GM21515 (cell line): ENCODE results near the gene USP20.

ENCODE experiments used
- ATAC-seq: cut with Tn5 transposase; IDR thresholded peaks from one replicate; pipeline ENCODE4 v1.9.1; 2021; ENCODE audit not compliant: unreplicated experiment

The USP20 gene

DNA sequence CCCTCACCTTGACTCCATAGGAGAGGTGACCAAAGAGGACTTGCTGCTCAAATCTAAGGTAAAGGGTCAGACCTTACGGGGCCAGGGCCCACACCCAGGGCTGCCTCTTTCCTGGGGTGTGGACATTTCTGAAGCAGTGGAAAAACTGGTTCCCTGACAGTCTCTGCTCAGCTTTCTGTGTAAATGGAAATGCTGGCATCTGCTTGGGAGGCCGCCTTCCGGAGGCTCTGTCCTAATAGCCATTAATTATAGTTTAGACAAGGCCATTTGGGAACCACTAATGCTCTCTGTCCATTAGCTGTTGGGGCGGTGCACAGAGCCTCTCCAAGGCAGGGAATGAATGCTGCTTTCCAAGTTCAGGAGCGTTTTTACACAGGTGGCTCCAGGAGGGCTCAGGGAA, 17.3 kb downstream of the USP20 start:
- ATAC-seq: no peak

DNA sequence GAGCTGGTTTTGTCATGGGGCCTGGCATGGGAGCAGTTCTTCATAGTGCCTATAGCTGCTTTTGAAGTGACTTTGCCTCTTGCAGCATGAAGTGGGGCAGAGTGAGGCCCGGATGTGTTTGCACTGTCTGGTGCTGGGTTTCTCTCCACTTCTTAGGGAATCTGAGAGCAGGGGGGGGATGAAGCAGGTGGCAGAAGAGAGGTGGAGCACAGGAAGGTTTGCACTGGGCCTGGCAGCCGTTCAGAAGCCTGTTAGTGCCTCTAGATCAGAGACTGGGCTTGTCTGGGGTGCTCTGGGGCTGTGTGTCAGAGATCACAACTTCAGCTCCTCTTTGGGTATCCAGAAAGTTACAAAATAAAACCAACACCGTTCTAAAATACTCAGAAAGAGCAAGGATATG, 18.4 kb downstream of the USP20 start:
- no peak for ATAC-seq

DNA sequence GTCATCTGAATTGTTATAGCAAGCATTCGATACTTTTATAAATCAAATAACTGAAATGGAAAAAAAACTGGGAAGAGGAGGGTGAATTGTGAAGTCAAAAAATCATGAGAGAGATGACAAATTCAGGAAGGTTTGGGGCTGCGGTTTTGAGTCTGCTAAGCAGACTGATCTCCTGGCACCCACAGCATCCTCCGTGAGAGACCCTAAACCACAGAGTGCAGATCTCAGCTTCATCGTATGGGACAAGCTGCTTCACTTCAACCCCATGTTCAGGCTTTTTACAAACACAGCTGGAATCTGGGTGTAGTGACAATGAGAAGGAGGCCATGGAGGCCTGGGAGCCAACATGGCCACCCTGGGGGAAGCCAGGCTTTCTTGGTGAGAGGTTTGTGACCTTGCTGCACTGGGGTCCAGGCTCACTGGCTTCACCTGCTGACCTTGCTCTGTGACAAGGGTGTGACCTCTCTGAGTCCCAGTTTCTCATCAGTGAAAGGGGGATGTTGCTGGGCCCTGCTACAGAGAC, 19.4 kb downstream of the USP20 start:
- no peak for ATAC-seq

DNA sequence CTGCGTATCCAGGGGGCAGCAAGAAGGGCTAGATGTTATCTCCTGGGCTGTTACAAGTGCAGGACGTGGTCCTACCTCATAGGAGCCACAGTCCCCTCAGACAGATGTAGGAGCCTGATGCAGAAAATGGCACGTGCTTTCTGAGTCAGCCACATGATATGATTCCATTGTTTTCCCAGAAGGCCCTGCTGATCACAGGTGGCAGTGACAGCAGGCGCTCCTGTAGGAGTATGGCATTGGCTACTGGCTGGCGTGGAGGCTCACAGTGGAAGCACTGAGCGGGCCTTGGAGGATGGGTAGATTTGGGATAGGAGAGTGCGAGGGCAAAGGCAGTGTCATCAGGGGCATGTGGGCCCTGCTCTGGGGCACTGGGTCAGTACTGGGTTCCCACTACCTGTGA, 21.9 kb downstream of the USP20 start:
- ATAC-seq: no peak

DNA sequence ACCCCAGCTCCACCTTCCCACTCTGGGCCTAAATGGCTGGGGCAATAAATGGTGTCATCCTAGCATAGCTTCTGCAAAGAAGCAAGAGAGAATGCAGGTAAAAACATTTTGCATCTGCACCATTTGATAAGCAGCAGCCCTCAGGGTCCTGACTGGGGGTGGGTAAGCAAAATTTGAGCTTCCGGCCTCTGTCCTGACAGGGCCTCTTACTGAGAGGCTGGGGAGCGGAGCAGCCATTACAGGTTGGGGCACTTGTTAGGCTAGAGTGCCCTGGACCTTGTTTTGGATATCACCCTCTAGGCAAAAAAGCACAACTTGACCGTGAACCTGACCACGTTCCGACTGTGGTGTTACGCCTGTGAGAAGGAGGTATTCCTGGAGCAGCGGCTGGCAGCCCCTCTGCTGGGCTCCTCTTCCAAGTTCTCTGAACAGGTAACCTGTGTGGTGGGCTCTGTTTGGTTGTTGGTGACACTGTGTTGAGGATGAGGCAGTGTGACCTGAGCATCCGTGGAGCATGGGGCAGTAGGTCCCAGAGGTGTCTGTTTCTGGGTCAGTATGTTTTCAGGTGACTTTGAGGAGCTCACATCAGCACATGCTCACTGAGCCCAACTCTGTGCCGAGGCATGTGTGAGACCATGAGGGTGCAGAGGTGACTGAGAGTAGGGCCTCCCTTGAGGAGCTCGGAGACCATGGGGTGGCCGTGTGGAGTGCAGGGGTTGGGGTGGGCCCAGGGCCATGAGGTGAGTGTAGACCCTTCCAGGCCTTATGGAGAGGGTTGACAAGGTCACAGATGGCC, 23.1 kb downstream of the USP20 start:
- no peak for ATAC-seq

DNA sequence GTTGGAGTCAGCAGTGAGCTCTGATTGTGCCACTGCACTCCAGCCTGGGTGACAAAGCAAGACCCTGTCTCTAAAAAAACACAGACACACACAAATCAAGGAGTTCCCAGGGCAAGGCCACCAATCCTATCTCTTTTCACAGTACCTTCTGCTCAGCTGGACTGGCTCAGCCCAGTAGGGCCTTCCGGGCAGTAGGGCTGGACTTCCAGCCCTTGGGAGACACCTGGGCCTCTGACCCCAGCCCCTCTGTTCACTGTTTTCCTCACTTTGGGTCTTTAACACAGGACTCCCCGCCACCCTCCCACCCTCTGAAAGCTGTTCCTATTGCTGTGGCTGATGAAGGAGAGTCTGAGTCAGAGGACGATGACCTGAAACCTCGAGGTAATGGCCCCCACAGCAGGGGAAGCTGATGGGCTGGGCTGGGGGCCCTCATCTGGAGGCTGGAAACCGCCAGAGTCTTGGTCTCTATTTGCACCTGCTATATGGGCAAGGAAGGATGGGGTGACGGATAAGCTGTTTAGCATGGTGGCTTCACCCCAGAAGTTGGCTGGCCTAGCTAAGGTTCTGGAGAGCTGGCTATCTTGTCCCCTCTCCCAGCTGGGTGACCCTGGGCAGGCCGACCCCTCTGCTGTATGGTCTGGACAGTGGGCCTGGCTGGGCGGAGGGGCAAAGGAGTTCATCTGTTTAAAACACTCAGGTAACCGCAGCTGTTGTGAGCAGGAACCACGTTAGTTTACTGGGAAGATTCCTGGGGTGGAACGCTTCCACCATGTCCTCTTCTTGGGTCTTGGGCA, 25.6 kb downstream of the USP20 start:
- no peak for ATAC-seq

DNA sequence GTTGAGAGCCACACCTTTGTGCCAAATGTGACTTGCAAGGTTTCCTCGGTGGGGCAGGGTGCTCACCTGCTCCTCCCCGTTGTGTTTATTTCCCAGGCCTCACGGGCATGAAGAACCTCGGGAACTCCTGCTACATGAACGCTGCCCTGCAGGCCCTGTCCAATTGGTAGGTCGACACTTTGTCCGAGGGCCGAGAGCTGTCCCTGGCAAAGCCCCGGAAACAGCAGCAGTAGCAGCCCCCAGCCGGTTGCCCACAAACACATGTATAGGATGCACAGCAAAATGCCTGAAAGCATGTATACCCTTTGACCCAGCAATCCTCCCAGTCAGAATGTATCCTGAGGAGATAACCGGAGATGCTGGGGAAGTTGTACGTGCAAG, 26.2 kb downstream of the USP20 start:
- no peak for ATAC-seq

DNA sequence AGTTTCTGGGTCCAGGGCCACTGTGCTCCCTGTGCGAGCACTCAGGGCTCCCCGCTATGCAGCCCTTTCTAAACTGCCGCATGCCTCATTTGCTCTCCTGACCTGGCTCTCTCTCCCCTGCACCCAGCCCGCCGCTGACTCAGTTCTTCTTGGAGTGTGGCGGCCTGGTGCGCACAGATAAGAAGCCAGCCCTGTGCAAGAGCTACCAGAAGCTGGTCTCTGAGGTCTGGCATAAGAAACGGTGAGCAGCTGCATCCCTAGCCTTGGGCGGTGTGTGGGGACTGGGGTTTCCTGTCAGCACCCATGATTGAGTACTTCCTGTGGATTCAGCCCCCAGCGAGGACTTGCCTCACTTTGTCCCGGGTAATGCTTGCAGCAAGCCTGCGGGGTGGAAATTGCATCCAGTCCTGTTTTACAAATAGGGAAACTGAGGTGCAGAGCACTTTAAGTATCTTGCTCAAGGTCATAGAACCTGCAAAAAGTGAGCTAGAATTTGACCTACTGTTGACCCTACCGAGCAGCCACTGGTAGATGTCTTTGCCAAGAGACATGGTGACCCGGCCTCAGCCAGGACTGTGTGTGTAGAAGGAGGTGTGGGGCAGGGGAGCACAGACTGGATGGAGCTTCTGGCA, 27.9 kb downstream of the USP20 start:
- no peak for ATAC-seq

DNA sequence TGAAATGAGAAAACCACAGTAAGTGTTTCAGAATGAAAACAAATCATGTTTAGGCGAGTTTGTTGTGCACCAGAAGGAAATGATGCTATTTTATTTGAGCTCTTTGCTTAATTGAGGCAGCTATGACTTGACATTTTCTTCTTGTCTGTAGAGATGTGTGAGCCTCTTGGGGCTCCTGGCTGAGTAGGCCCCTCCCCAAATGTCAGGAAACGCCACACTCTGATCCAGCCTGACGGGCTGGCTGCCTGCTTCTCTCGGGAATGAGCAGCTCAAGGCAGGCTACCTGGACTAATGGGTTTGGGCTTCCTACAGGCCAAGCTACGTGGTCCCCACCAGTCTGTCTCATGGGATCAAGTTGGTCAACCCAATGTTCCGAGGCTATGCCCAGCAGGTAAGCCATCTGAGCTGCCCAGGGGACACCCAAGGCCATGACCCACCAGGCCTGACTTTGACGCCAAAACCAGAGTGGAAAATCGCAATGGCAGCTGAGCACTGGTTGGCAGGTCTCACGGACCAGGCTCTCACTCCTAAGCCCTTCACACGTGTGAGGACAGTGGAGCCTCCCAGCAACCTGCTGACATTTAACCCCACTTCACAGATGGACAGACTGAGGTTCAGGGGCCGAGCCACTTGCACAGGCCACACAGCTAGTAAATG, 29.9 kb downstream of the USP20 start:
- no peak for ATAC-seq

DNA sequence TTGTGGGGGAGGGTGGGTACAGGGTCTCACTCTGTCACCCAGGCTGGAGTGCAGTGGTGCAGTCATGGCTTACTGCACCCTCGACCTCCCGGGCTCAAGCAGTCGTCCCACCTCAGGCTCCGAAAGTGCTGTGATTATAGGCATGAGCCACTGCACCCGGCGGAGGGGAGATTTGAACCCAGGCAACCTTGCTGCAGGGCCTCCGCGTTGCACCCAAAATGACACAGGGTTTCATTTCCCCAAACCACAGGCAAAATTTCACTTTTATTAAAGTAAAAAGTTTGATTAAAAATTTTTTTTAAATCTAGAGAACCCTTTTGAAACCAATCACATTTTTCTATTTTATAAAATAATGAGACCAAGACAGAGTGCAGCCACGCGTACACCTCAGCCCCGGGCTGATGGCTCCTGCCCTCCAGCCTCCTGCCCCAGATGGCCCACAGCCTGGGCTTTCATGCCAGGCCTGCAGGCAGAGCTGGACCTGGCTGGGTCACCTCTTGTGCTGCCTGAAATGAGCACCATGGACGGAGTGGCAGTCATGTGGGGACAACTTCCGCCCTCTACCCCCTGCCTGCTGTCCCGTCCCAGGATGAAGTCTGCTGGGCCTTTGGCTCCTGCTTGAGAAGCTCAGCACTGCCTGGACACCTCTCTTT, 30.5 kb downstream of the USP20 start:
- ATAC-seq: no peak

DNA sequence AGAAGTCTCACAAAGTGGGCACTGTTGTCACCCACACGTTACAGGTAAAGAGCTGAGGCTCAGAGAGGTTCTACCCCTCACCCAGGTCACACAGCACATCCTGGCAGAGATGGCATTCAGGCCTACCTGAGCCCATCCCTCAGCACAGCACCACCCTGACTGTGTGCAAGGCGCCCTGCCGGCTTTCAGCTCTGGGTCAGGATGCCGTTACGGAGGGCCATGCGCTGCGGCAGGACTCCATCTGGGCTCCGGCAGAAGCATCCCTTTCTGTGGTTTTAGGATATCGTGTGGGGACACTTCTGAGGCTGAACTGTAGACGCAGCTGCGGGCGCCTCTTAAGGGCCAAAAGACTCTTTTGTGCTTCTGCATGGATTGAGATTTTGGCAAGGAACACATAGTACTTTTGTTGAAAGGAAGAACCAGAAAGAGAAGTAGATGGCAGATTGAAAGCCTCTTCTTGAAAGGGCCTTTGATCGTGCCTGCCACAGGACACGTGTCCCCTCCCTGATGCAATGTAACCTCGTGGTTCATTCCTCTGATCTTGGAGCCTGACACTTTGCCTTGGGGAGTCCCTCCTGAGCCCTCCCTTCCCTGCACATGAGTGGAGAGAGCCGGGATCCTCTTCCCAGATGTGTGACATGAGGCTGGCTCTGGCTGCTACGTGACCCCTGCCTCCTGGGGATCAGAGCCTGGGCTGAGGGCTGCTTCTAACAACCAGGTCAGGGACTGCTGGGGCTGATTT, 31.3 kb downstream of the USP20 start:
- no peak for ATAC-seq

DNA sequence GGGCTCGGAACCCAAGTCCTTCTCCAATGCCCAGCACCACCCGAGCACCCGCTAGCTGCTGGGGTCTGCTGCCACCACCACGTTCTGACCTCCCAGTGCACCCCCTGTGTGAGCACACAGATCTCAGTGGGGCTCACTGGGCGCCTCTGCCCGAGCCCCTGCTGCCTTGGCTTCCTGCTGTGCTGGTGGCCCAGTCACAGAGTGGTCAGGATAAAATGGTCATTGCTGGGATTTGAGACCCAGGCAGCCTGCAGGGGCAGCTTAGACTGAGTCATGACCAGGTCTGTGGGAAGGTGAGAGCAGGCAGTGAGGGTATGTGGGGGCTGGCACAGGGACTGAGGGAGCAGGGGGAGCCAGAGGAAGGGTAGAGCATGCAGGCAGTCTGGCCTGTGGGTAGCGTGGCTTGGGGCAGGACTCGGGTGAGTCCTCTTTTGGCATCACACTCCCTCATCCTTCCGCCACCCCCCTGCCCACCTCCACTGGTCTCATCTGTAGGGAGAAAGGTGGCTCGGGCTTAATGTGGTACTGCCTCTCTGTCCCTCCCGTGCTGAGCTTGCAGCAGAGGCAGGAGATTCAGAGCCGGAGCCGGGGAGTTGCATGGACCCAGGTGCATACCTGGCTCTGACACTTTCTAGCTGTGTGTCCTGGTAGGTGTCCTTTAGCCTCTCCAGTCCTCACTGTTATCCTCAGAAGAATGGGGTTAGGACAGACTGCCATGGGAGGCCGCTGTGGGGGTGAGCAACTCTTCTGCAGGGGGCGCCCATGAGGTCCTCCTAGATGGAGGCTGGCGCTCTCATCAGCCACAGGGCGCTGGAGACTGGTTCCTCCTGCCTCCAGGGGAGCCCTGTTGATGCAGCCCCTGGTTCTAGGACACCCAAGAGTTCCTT, 32.1 kb downstream of the USP20 start:
- no peak for ATAC-seq

DNA sequence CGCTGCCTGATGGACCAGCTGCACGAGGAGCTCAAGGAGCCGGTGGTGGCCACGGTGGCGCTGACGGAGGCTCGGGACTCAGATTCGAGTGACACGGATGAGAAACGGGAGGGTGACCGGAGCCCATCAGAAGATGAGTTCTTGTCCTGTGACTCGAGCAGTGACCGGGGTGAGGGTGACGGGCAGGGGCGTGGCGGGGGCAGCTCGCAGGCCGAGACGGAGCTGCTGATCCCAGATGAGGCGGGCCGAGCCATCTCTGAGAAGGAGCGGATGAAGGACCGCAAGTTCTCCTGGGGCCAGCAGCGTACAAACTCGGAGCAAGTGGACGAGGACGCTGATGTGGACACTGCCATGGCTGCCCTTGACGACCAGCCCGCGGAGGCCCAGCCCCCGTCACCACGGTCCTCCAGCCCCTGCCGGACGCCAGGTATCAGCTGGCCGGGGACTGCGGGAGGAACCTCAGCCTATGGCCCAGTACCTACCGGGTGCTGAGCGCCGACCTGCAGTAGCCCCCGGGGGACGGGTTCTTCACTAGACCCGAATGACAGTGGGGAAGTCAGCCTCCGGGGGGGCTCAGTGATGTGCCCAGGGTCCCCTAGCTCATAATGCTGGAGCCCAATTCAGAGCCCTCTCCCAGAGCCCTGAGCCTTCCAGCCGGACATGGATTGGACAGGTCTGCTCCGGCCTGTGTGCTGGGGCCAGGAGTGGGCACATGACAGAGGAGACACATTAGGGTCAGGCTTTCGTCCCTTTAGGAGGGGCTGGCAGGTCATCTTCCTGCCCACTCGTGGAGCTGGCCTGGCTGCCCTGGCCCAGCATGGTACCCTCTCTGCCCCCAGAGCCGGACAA, 33.0 kb downstream of the USP20 start:
- no peak for ATAC-seq

DNA sequence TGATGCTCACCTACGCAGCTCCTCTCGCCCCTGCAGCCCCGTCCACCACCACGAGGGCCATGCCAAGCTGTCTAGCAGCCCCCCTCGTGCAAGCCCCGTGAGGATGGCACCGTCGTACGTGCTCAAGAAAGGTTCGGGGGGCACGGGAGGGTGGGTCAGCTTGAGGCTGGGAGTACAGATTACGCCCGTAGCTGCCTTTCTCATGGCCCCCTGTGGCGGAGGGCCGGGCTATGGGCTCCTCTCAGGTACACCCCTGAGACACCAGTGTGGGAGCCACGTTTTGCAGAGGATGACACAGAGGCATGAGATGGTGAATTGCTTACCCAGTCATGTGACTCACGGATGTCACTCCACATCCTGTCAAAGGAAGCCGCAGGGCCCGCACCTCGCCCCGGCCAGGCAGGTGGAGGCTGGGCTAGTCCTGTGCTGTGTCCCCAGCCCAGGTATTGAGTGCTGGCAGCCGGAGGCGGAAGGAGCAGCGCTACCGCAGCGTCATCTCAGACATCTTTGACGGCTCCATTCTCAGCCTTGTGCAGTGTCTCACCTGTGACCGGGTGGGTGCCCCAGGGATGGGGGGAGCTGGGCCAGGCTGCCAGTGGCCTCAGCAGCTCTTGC, 33.7 kb downstream of the USP20 start:
- no peak for ATAC-seq

DNA sequence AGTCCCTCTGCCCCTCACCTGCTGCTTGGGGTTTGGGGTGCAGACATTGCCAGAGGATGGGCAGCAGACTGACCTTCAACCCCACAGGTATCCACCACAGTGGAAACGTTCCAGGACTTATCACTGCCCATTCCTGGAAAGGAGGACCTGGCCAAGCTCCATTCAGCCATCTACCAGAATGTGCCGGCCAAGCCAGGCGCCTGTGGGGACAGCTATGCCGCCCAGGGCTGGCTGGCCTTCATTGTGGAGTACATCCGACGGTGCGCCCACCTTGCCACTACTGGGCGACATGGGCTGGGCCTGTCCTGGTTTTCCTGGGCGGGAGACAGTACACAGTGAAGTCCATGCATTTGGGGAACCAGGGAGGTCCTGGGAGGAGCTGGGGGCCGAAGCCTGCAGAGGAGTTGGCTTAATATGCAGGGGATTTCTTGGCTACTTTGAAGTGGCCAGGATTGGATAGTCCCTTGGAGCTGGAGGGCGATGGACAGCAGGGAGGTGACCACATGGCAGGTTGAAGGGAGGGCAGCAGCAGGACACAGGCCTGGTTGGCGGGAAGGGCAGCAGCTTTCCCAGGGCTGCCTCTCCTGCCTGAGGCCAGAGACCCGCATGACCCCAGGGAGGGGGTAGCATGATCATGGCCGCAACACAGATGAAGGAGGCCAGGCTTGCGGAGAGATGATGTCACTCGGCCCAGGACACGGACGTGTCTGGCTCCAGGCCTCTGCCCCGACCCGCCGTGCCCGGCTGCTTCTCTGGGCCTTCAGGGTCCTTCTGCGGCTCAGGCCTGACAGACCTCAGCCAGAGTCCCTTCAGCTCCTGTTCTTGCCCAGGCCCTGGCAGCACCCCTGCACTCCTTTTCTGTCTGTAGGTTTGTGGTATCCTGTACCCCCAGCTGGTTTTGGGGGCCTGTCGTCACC, 34.6 kb downstream of the USP20 start:
- ATAC-seq: no peak

DNA sequence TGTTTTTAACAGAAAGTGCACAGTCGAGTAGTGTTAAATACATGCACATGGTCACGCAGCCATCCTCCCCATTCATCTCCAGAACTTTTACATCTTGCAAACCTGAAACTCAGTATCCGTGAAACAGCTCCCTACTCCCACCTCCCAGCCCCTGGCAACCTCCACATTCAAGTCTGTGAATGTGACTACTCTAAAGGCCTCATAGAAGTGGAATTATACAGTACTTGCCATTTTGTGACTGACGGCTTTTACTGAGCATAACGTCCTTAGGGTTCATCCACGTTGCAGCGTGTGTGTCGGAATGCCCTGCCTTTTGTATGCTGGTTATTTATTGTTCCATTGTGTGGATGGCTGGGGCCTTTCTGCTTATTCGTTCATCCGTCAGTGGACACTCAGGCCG, 35.8 kb downstream of the USP20 start:
- no peak for ATAC-seq
